WI38 (cell line): Measurements from ENCODE around the gene RAPGEFL1.

Experiments
- H3K4me3 ChIP-seq: 2 replicates; pipeline ENCODE4 v1.5.1; 2011; ENCODE audit warnings: low read depth, mild to moderate bottlenecking, control low read depth, low read length
- CTCF ChIP-seq: IDR thresholded peaks from 2 replicates; pipeline ENCODE4 v1.5.1; 2012; ENCODE audit warnings: low read depth, mild to moderate bottlenecking, control low read depth, low read length

RAPGEFL1 gene

GRCh38 chr17:40181205-40181604, 3.9 kb downstream of the RAPGEFL1 start:
- H3K4me3 ChIP-seq = no peak overlapping the region
- no peak for TF ChIP-seq CTCF

- no peak for TF ChIP-seq CTCF
- no peak overlapping the region for H3K4me3 ChIP-seq
These were observed 5.3 kb downstream of the RAPGEFL1 start for GRCh38 chr17:40182606-40183005.

DNA sequence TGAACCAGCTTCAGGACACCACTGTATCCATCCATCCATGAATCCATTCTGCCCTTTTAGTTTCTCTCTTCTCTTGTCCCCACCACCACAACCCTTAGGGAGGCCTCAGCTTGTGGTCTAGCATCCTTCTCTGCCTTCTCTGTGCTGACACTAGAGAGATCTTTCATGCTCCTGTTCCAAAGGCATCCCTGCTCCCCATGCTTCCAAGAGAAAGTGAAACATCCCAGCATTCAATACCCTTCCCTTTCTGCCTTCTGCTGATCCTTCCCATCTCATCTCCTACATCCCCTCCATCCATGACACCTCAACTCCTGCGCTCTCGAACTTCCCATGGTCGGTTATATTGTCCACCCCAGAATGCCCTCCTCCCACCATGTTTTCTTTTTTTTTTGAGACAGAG, 10.0 kb downstream of the RAPGEFL1 start:
- H3K4me3 ChIP-seq = no peak overlapping the region
- no peak for TF ChIP-seq CTCF

DNA sequence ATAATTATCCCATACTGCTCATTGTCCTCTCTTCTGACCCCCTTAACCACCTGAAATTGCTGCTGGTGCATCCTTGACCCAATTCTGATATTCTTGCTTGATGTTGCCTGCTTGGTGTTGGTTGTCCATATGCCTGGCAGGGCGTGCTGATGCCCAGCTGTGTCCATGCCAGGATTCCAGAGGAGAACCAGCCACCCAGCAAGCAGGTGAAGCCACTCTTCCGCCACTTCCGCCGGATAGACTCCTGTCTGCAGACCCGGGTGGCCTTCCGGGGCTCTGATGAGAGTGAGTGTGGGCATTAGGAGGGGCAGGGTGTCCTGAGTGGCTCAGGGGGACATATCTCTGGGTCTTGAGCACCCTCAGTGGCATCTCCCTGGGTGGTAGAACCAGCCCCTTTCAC, 11.4 kb downstream of the RAPGEFL1 start:
- no peak overlapping the region for H3K4me3 ChIP-seq
- no peak for TF ChIP-seq CTCF

DNA sequence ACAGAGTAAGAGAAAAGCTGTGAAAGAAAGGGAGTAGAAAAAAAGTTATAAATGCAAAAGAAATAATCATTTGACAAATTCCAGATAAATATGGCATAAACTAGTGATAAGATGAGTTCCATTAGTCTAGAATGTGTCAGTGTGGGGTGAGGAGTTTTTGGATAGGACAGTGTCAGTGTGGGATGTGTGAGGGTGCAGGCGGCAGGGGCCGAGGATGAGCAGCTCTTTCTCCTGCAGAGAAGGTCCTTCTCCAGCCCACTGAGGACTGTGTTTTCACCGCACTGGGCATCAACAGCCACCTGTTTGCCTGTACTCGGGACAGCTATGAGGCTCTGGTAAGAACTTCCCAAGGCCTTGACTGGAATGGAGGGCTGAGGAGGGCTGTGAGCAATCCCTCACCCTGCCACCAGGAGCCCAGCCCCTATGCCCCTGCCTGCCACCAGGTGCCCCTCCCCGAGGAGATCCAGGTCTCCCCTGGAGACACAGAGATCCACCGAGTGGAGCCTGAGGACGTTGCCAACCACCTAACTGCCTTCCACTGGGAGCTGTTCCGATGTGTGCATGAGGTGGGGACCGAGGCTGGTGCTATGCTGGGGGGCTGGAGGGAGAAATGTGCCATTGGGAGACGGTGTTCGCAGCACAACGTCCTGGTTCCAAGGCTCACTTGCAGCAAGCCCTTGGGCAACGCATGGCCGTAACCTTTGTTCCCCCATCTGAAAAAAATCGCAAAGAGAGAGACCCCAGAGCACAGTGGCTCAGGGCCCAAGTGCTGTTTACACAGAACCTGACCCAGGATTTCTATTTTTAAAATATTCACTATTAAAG, 13.1 kb downstream of the RAPGEFL1 start:
- no peak overlapping the region; the same call in 1 of the 2 replicates for H3K4me3 ChIP-seq

GRCh38 chr17:40191237-40192208, 14.3 kb downstream of the RAPGEFL1 start:
- peak; percentile 62 for TF ChIP-seq CTCF
- H3K4me3 ChIP-seq = peak overlapping the region; percentile 55

More for the DNA sequence above, 13.1 kb downstream of the RAPGEFL1 start:
- peak; percentile 20; the same call in 1 of the 2 replicates for TF ChIP-seq CTCF
